NOMO-1 treated with dmso at 0.1 percent for 144 hours (cell line): ENCODE data around the gene MVB12B.

ENCODE experiments used
- DNase-seq: peaks from one replicate; lab custom pipeline; 2025; ENCODE audit not compliant: unreplicated experiment; lab: John Stamatoyannopoulos, UW

Gene MVB12B

GRCh38 chr9:126501383-126502331, 175.0 kb downstream of the MVB12B start:
- no peak for DNase-seq

- DNase-seq = no peak
These were observed 176.0 kb downstream of the MVB12B start for GRCh38 chr9:126502417-126503332.

- DNase-seq = no peak
These were observed 176.9 kb downstream of the MVB12B start for GRCh38 chr9:126503333-126504085.

- no peak for DNase-seq
These were observed 177.7 kb downstream of the MVB12B start for GRCh38 chr9:126504086-126504976.

- no peak for DNase-seq
These were observed 178.4 kb downstream of the MVB12B start for GRCh38 chr9:126504977-126505455.

- no peak for DNase-seq
These were observed 179.2 kb downstream of the MVB12B start for GRCh38 chr9:126505697-126506346.

- no peak for DNase-seq
These were observed 180.0 kb downstream of the MVB12B start for GRCh38 chr9:126506361-126507317.

GRCh38 chr9:126507318-126508109, 180.9 kb downstream of the MVB12B start:
- DNase-seq = no peak

- no peak for DNase-seq
These were observed 181.6 kb downstream of the MVB12B start for GRCh38 chr9:126508171-126508591.

- no peak for DNase-seq
These were observed 182.3 kb downstream of the MVB12B start for GRCh38 chr9:126508928-126509327.

GRCh38 chr9:126509718-126510117, 183.1 kb downstream of the MVB12B start:
- no peak for DNase-seq

- DNase-seq = no peak
These were observed 183.9 kb downstream of the MVB12B start for GRCh38 chr9:126510564-126510963.

GRCh38 chr9:126511411-126511810, 184.8 kb downstream of the MVB12B start:
- no peak for DNase-seq

- no peak for DNase-seq
These were observed 186.8 kb downstream of the MVB12B start for GRCh38 chr9:126513159-126514036.

GRCh38 chr9:126514037-126514821, 187.6 kb downstream of the MVB12B start:
- DNase-seq = peak; percentile 20
